Kasumi-1 (cell line): ENCODE results near the gene KIF5B.
A peak's percentile ranks its signal among the peaks of the same experiment; 100 is the strongest.
"Not testable (repeated sequence)": the region's sequence is repeated elsewhere in the genome, so short reads cannot be mapped to it uniquely, and the experiment has no call there.

ENCODE experiments used
- DNase-seq, 2 experiments: peaks; one replicate each; lab custom pipeline; 2025; lab: John Stamatoyannopoulos, UW

Gene KIF5B

DNA sequence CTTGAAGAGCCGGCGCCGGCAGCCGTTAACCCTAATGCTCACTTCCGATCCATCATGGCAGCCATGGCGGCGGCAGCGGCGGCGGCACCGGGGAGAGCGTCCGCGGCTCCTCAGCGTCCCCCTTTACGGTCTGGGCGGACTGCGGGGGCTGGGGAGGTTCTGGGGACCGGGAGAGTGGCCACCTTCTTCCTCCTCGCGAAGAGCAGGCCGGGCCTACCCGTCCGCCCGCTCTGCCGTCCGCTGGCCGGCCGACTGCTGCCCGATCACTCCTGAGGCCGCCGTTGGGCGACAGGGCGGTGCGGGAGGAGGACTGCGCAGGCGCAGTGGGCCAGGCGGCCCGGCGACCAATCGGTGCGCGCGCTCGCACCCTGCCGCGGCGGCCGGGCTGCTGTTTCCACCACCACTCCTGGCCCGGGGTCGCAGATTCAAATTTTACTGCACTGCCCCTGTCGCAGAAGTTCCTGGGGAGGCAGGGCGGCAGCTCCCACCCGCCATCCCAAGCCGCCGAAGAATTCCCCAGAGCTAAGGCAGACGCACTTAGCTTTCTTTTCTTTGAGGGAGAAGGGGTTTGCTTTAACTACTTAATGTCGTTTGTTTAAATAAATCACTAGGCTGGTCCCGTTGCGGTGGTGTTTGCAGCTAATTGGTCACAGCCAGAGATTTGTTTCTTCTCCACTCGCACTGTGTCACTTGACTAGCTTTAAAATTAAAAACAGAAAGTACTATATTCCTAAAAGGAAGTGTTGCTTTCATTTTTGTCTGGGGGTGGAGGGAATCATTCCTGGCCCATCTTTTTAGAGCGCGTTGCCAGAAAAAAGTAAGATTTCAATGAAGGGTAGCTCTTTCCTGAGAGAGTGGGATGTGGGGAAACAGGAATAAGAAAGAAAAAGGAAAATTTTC lies at the start of gene KIF5B:
Gene KIF5B, minus strand, starts transcription at position 290 of the 900 bp plus-strand sequence. CDS start 452 bp downstream, outside the sequence.
- peak; percentile 90 to 93 for DNase-seq

DNA sequence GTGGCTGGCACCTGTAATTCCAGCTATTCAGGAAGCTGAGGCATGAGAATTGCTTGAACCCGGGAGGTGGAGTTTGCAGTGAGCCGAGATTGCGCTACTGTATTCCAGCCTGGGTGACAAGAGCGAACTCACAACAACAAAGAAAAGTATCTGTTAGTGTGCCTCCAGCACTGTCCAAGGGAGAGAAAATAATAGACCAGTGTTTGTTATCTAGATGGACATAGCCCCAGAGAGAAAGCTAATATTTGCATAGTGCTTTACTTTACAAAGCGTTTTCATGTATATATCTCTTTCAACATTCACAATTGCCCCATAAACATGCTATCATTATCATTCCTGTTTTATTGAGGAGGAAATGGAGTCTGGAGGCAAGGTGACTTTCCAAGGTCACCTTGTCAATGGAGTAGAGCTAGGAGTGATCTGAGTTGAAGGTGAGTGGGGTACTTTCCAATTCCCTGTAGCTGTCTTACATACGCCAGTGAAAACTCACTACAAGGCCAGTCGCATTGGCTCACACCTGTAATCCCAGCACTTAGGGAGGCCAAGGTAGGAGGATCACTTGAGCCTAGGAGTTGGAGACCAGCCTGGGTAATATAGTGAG lies 49.7 kb upstream of the KIF5B start:
- DNase-seq: no peak

DNA sequence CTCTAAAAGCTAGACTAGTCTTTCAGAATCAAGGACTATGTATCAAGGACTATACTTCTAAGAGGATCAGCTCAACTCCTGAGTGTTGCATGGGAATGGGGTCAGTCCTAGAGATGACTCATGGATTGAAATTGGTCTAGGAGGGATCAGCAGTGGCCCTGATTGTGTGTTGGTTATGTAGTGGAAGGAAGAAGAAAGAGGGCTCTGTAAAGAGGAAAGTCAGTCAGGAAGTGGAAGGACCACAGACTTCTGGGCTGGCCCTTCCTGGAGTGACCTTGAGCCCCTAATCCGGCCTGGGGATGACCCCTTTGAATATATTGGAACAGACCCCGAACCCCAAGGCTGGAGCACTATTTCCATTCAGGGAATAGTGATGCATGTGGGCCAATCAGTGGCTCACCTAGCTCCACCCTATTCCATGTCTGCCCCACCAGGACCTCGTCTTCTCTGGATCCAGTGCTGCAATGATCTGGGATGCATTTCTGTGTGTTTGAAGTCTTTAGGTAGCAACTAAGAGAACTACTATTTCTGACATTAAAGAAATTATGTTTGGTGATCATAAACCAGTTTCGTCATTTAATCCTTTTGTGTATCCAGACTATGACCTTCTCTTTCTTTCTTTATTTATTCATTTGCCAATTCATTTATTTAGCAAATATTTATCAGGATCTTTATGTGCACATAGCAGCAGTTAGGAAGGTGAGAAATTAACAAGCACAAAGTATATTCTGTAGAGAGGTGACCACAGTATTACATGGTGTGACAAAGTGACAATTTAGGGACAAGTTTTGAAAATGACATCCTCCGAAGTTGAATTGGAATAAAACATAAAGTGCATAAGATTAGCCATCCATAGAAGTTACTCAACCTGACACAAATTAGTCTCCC lies 48.6 kb upstream of the KIF5B start:
- no peak for DNase-seq

DNA sequence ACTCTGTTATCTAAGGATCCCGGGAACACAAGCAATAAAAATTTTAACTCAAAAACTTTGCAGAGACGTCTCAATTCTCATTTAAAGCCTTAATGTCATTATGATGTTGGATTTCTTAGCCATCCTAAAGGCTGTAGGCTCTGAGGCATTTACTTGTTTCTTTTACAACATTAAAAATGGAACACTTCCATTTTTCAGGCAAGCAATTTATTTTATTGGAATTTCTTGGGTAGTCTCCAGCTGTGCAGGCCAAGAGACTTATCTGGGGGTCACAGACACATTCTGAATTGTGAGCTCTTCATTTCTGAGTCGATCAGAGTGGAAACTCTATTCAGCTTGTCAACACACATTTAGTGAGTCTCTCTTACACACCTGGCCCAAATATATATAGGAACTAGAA lies 48.0 kb upstream of the KIF5B start:
- no peak for DNase-seq

DNA sequence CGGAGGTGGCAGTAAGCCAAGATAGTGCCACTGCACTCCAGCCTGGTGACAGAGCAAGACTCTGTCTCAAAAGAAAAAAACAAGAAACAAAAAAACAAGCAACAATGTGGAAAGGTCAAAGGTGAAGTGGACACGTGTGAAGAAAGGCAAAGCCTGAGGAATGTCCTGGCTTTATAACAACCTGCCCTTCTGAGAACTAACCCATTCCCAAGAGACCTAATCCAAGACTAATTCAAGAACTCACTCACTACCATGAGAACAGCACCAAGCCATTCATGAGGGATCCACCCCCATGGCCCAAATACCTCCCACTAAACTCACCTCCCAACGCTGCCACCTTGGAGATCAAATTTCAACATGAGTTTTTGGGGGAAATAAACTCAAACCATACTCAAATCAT lies 47.5 kb upstream of the KIF5B start:
- DNase-seq: no peak

DNA sequence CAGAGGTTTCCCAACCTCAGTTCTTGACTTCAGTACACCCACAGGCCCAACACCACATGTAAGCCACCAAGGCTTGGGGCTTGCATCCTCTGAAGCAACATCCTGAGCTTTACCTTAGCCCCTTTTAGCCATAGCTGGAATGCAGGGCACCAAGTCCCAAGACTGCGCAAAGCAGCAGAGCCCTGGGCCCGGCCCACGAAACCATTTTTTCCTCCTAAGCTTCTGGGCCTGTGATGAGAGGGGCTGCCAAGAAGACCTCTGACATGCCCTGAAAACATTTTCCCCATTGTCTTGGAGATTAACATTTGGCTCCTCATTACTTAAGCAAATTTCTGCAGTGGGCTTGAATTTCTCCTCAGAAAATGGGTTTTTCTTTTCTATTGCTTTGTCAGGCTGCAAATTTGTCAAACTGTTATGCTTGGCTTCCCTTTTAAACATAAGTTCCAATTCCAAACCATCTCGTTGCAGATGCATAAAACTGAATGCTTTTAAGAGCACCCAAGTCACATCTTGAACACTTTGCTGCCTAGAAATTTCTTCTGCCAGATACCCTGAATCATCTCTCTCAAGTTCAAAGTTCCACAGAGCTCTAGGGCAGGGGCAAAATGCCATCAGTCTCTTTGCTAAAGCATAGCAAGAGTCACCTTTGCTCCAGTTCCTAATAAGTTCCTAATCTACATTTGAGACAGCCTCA lies 42.5 kb upstream of the KIF5B start:
- DNase-seq: not testable (repeated sequence)

DNA sequence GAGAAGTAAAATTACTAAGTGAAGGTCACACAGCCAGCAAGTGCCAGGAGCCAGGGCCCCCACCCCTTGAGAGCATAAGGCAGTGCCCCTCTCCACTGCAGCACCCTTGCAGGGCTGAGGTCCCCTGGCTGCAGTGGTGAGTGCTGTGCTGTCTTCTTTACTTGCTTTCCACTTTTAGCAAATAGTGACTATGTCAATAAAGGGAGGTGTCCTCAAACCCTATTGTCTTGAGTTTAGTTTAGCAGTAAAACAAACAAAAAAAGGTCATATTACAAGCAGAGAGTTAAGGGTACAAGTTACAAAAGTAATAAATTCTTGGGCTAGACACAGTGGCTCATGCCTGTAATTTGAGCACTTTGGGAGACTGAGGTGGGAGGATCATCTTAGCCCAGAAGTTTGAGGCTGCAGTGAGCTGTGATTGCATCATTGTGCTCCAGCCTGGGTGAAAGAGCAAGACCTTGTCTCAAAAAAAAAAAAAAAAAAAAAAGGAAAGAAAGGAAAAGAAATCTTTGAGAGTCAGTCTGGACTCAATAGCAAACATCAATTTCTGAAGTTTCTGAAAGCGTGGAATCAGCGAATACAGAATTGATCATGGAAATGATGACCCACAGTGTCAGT lies 39.0 kb upstream of the KIF5B start:
- no peak for DNase-seq

DNA sequence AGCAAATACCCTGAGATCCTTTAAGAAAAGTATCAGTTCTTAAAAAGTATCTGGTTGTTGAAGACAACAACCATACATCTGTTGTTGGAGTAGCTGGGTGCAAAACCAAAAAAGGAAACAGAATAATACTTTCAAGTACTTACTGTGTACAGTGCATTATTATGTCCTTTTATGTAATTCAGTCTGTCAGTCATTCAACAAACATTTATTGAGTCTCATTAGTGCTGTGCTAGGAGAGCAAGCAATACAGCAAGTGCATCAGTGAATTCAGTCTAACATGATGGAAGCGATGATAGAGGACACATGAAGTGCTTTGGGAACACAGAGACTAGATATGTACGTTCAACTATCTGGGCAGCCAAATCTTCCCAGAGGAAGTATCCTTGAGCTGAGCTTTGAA lies 37.4 kb upstream of the KIF5B start:
- no peak for DNase-seq

DNA sequence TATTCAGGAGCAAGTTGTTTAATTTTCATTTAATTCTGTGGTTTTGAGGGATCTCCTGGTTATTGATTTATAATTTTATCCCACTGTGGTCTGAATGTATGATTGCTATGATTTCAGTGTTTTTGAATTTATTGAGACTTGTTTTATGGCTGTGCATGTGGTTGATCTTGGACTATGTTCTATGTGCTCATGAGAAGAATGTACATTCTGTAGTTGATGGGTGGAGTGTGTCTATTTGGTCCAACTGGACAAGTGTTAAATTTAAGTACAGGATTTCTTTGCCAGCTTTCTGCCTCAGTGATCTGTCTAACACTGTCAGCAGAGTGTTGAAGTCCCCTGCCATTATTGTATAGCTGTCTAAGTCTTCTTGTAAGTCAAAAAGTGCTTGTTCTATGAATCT lies 34.8 kb upstream of the KIF5B start:
- no peak for DNase-seq

DNA sequence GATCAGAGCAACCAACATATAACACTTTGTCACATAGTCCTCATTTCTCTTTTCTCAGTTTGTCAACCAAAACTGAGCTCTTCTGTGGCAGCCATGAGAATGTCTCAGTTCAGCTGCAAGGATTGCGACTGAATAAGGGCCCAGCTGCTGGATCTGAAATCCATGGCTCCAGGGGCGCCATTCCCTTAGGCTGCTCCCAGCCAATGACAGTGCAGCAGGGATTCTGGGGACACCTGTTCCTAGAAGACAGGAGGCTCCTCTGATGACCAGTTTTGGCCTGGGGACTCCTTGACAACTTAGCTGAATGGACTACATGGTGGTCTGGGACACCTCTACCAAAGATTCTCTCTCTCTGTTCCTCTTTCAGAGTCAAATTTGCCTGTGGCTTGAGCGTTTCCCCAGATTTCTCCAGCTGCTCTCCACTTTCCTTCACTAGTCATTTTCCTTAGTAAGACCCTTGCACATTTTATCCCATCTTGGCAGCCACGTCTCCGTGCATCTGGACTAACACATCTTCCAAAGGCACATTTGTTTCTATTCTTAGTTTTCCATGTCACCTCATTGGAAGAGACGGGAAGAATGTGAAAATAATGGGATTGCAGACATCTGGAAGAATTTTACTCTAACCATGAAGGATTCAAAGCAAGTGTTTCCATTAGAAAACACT lies 28.1 kb upstream of the KIF5B start:
- no peak for DNase-seq

DNA sequence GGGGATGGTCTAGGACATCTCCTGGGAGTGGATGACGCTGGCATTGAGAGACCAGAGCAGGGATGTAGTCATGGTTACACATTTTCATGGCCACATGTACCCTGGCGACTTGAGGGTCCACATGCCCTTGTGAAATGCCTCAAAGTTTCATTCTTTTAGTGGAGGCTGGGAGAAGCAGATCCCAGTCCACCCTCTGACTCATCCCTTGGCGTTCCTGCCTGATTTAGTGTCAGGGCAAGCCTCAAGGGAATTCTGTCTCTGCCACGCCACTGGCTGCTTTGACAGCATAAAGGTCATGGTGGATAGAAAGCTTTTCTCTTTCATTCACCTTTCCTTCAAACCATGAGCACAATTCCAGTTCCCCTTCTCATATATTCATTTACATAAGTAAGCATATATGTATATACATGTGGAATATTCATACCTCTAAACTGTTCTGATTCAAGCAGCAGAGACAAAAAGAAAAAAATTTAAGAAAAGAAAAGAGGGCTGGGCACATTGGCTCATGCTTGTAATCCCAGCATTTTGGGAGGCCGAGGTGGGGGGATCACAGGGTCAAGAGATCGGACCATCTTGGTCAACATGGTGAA lies 21.8 kb upstream of the KIF5B start:
- no peak for DNase-seq

DNA sequence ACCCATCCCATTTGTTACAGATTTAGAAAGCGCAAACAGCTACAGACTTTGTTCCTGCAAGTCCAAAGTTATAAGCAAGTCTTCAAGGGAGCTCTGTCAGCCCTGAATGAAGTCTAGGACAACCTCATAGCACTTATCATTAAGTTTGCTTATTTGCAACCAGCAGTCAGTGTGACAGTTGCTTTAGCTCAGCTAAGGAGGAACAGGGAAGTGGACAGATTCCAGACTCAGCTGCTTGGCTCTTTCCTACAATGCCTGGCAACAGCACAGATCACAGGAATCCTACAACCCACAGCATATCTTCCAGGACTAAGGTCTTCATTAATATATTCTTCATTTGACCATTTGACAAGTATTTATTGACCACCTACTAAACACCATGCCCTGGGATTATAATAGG lies 17.4 kb upstream of the KIF5B start:
- no peak for DNase-seq

DNA sequence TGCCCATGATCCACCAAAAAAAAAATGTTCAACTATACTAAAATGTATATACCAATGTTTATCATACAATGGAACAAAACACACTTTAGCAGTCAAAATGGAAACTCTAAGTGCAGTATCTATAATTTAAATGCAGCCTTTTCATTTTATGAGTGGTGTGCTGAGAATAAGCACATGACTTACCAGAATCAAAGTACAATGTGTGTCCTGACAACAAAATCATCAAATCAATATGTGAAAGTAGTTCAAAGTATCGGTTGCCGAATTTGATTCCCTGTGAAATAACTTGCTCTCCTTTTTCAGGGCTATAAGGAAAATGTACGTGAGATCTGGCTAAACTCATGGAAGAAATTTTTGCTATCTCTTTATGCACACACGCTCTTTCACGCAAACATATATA lies 16.9 kb upstream of the KIF5B start:
- DNase-seq: no peak

DNA sequence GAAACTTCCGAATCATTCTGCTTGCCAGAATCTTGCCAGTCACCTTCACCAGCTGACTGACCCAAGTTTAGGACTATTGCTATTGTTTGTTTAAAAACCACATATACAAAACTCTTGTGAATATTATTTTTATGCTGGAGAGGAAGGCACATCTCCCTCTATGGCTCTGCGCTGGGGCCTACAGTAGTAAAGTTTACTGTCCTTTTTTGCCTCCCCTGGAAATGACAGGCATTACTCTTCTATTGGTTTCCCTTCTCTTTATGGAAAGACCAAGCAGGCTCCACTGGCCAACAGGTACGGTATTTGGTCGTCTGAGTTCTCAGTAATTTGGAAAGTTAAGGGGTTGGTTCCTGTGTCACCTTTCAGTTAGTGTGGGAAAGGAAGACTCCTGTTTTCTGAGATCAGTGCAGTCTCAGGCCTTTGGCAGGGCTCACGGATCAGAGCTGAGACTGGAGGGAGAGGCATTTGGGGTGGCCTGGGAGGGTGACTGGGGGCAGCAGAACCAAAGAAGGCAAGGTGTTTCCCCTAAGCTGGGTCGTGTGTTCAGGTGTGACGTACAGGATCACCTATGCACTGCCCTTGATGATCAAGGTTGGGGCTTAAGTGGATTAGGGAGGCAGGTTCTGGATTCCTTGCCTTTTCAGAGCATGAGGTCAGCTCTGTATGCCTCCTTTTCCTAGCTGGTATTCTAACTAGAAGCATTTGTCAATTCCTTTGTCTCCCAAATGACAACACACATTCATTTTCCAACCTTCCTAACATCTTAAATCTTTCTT lies 16.0 kb upstream of the KIF5B start:
- no peak for DNase-seq

DNA sequence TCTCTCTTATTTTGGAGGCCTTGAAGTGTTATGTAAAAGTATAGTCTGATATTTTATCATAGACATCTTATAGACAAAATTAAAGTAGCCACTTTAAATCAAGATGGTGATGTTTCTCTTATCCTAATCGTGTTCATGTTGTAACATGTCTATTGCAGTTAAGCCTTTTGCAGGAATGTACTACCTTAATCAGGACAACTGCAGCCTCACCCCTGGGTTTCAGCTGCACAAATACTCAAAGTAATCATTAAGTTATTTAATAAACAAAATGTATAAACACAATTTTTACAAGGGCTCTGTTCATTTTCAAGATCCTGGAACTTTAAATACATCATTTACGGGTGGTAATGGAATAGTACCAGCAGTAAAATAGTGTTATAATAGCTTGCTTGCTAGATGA lies 14.4 kb upstream of the KIF5B start:
- DNase-seq: no peak

DNA sequence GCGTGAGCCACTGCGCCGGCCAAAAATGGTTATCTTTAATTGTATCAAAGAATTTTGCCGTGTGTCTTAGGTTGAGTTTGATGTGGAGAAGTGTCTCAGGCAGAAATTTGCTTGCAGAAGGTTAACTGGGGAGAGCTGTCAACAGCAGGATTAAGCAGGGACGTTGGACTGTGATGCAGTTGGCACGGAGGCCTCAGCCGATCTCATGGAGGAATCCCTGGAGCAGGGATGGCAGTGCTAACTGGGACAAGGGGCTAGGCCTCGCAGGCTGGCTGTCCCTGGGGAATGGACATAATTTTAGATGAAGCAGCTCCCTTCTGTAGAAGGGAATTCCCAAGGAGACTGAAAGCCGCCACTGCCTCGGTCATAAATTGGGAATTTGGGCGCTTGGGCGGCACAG lies 12.3 kb upstream of the KIF5B start:
- no peak for DNase-seq

DNA sequence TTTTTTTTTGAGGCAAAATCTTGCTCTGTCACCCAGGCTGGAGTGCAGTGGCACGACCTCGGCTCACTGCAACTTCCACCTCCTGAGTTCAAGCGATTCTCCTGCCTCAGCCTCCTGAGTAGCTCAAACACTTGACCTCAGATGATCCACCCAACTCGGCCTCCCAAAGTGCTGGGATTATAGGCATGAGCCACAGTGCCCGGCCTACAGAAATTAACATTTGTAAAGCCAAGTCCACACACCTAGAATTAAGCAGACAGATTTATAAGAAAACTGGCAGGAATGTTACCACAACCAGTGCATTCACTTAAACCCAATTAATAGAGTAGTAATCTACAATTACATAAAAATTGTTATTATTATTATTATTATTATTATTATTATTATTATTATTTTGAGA lies 11.7 kb upstream of the KIF5B start:
- DNase-seq: not testable (repeated sequence)

DNA sequence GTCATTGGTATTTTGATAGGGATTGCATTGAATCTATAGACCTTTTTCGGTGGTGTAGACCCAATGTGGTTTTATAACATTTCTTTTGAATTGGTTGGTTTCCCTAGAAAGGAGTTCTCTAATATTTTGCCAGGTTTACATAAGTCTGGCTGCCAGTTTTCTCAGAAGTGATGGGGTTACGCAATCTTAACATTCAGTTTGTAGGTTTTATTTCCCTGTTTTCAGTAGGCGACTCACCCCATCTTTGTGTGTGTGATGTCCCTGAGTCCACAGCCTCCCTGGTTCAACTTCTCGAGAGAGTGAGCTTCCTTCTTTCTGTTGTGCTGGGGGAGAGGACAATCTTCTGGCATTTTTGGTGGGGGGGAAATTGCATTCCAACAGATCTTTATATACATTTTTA lies 9.6 kb upstream of the KIF5B start:
- DNase-seq: peak; percentile 78 to 81

DNA sequence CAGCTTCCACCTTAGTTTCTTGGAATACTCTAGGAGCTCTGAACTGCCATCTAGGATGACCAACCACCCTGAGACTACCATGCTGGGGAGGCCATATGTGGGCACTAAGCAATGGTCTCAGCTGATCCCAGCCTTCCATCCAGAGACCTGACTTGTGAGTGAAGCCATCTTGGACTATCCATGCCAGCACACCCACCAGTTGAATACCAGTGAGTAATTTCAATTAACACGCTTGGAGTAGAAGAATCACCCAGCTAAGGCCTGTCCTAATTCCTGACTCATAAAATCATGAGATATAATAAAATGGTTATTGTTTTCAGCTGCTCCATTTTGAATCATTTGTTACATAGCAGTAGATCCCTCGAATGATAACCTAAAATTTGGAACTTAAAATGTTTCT lies 5.2 kb upstream of the KIF5B start:
- no peak for DNase-seq

DNA sequence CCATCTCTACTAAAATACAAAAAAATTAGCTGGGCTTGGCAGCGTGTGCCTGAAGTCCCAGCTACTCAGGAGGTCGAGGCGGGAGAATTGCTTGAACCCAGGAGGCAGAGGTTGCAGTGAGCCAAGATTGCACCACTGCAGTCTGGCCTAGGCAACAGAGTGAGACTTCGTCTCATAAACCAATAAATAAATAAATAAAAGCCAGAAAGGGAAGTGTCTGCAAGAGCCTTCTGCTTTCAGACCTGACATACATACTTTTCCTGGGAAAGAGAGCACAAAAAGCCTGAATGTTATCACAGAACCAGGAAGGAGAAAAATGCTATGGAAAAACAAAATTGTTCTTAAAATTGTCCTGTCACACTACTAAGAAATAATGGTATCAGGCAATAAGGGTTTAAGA lies 4.1 kb upstream of the KIF5B start:
- DNase-seq: peak; percentile 21 to 31
